GM12891 (cell line): ENCODE measurements around the gene STX2.
A peak's percentile ranks its signal among the peaks of the same experiment; 100 is the strongest.

Source experiments
- DNase-seq: peaks from one replicate; pipeline ENCODE4 v3.0.0; 2011; ENCODE audit warnings: low spot score; ENCODE audit not compliant: insufficient read length
- FAIRE-seq: peaks from 2 replicates; lab custom pipeline; 2011; peaks lifted over from hg19 to GRCh38; lab: Jason Lieb, UNC
- PAX5 ChIP-seq: IDR thresholded peaks from 2 replicates; pipeline ENCODE4 v1.6.1; 2011; ENCODE audit warnings: low read length, moderate library complexity, mild to moderate bottlenecking; ENCODE audit not compliant: insufficient read depth, severe bottlenecking
- POLR2A ChIP-seq: IDR thresholded peaks from 2 replicates; pipeline ENCODE4 v1.6.1; 2011; ENCODE audit warnings: low read depth, low read length, control low read depth
- POLR2AphosphoS5 ChIP-seq: IDR thresholded peaks from 2 replicates; pipeline ENCODE4 v1.6.1; 2011; ENCODE audit warnings: low read depth, low read length, control low read depth
- POU2F2 ChIP-seq: IDR thresholded peaks from 2 replicates; pipeline ENCODE4 v1.6.1; 2011; ENCODE audit warnings: low read depth, mild to moderate bottlenecking, control low read depth, low read length, moderate library complexity
- SPI1 ChIP-seq: IDR thresholded peaks from 2 replicates; pipeline ENCODE4 v1.6.1; 2011; ENCODE audit warnings: low read depth, low read length, control low read depth
- TAF1 ChIP-seq: IDR thresholded peaks from 2 replicates; pipeline ENCODE4 v1.6.1; 2011; ENCODE audit warnings: low read depth, low read length, control low read depth

The STX2 gene

DNA sequence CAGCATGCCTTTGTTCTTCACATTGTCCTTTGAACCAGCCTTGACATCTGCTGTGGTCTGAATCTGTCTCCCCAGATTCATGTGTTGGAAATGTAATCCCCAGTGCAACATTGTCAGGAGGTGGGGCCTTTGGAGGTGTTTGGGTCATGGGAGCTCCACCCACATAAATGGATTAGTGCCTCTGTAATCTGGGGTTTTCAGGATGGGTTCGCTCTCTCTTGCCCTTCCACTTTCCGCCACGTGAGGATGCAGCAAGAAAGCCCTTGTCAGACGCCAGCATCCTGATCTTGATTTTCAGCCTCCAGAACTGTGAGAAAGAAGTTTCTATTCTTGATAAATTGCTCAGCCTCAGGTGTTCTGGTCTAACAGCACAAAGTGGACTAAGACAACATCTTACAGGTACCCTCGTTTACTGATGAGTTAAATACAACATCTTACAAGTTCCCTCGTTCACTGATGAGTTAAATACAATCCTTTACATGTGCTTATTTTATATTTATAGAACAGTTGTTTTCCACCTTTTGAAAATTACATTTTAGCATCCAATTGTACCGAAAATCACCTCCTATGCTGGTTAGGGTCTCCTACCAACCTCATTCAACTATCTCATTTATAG is 68.5 kb downstream of the STX2 start:
- no peak for FAIRE-seq
- DNase-seq, result no peak
- TF ChIP-seq POU2F2, result no peak
- TF ChIP-seq SPI1, result no peak
- no peak for TF ChIP-seq POLR2AphosphoS5
- TF ChIP-seq POLR2A, result no peak
- TF ChIP-seq PAX5, result no peak
- no peak for TF ChIP-seq TAF1

DNA sequence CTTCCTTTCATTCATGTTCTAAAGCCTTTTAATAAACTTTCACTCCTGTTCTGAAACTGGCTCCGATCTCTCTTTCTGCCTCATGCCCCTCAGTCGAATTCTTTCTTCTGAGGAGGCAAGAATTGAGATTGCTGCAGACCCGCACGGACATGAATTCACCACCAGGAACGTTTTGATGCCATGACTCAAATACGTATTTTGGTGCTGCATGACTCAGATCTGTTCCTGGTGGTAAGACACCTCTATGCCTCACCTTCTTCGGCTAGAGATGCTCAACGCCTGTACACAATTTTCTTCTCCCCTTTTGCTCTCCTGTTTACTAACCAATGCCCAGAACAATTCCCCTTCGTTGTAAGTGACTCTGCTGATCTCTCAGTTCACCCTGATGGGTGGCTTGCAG is 70.9 kb downstream of the STX2 start:
- no peak for FAIRE-seq
- no peak for DNase-seq
- TF ChIP-seq SPI1, result no peak
- no peak for TF ChIP-seq POLR2AphosphoS5
- TF ChIP-seq PAX5, result no peak
- TF ChIP-seq POLR2A, result no peak
- TF ChIP-seq TAF1, result no peak
- no peak for TF ChIP-seq POU2F2

DNA sequence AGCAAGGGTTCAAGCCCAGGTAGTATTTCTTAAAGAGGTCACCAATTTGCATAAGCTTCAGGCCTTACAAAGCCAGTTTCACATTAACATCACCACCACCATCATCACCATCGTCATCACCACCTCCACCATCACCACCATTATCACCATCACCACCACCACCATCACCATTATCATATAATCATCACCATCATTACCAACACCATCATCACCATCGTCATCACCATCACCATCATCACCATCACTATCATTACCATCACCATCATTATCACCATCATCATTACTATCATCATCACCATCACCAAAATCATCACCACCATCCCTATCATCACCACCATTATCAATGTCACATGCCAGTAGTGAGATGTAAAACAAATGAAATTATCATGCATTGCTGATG is 72.6 kb downstream of the STX2 start:
- no peak for DNase-seq
- FAIRE-seq, result peak; percentile 81
- no peak for TF ChIP-seq POLR2A
- no peak for TF ChIP-seq POLR2AphosphoS5
- TF ChIP-seq SPI1, result no peak
- no peak for TF ChIP-seq PAX5
- TF ChIP-seq TAF1, result no peak
- no peak for TF ChIP-seq POU2F2

DNA sequence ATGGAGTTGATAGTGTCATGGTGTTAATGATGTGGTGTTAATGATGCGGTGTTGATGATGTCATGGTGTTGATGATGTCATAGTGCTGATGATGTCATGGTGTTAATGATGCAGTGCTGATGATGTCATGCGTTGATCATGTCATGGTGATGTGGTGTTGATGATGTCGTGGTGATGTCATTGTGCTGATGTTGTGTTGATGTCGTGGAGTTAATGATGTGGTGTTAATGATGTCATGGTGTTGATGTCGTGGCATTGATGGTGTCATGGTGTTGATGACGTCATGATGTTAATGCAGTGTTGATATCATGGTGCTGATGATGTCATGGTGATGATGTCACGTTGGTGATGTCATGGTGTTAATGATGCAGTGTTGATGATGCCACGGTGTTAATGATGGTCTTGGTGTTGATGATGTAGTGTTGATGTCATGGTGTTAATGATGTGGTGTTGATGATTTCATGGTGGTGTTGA is 73.8 kb downstream of the STX2 start:
- FAIRE-seq, result peak; percentile 95
- TF ChIP-seq POU2F2, result no peak
- no peak; the same call in 1 of the 2 replicates for TF ChIP-seq TAF1
- TF ChIP-seq POLR2AphosphoS5, result no peak
- DNase-seq, result no peak

DNA sequence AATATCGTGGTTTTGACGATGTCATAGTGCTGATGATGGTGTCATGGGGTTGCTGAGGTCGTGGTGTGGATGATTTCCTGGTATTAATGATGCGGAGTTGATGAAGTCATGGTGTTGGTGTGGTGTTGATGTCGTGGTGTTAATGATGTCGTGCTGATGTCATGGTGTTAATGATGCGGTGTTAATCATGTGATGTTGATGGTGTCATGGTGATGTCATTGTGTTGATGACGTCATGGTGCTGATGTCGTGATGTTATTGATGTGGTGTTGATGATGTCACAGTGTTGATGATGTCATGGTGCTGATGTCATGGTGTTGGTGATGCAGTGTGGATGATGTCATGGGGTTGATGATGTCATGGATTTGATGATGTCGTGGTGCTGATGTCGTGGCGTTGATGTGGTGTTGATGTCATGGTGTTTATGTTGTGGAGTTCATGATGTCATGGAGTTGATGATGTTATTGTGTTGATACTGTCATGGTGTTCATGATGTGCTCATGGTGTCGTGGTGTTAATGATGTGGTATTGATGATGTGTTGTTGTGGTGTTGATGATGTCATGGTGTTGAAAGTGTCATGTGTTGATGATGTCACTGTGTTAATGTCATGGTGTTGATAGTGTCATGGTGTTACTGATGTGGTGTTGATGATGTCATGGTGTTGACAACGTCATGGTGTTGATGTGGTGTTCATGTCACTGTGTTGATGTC is 74.4 kb downstream of the STX2 start:
- no peak for FAIRE-seq
- TF ChIP-seq PAX5 (no peak), TAF1 (no peak), POU2F2 (no peak), POLR2AphosphoS5 (no peak), SPI1 (no peak), POLR2A (no peak)
- no peak for DNase-seq

DNA sequence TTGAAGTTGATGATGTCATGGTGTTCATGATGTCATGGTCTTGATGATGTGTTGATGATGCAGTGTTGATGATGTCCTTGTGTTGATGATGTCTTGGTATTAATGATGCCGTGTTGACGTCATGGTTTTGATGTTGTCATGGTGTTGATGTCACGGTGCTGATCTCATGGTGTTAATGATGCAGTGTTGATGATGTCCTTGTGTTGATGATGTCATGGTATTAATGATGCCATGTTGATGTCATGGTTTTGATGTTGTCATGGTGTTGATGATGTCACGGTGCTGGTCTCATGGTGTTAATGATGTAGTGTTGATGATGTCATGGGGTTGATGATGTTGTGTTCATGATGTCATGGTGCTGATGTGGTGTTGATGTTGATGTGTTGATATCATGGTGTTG is 75.0 kb downstream of the STX2 start:
- DNase-seq, result no peak
- TF ChIP-seq POU2F2 (no peak), SPI1 (no peak), POLR2AphosphoS5 (no peak), PAX5 (no peak), POLR2A (no peak), TAF1 (no peak)
- no peak for FAIRE-seq

DNA sequence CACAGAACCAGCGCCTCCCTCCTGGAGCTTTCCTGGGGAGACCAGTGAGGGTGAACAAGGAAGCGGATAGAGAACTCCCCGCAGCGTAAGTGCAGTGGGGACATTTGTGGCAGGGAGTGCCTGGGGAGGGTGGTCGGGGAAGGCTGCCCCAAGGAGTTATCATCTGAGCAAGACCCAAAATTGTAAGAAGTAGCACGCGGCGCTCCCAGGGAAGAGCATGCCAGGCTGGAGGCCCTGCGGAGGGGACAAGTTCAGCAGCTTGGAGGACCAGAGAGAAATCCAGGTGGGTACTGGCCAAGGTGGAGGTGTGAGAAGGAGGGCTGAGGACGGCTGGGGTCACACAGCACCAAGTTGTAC is 76.8 kb downstream of the STX2 start:
- no peak for TF ChIP-seq POLR2AphosphoS5
- no peak for DNase-seq
- no peak for FAIRE-seq

DNA sequence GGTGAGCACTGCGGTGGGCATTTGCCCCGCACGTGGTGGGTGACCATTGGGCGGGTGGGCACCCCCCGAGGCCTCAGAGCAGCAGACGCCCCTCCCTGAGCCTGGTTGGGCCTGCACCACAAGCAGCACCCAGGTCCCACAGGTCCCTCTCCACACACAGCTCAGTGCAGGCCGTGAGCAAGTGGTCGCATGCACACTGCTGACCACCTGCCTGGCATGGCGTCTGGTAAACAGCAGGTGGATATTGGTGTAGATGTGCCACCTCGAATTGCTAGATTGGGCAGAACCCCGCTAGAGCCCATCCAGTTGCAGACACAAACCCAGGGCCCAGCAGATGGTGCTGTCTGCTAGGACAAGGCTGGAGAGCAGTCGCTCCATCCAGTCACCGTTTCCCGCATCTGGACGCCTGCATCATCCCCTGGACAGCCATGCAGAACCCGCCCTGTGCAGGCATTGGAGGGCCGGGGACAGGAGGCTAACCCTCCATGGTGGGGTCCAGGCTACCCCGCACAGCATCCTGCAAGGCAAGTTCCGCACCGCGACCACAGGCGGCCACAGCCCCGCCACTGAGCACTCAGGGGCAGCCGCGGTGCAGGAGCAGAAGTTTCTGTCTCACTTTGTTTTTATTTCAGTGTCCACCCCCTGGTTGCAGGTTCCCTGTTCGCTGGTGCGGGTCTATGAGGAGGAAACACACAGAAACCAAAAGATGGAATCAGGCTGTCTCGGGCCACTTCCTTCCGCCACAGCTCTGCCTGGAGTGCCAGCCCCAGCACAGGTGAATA is 77.3 kb downstream of the STX2 start:
- DNase-seq (no peak), FAIRE-seq (peak; percentile 43)
- TF ChIP-seq POU2F2, result no peak
- TF ChIP-seq POLR2AphosphoS5, result no peak

DNA sequence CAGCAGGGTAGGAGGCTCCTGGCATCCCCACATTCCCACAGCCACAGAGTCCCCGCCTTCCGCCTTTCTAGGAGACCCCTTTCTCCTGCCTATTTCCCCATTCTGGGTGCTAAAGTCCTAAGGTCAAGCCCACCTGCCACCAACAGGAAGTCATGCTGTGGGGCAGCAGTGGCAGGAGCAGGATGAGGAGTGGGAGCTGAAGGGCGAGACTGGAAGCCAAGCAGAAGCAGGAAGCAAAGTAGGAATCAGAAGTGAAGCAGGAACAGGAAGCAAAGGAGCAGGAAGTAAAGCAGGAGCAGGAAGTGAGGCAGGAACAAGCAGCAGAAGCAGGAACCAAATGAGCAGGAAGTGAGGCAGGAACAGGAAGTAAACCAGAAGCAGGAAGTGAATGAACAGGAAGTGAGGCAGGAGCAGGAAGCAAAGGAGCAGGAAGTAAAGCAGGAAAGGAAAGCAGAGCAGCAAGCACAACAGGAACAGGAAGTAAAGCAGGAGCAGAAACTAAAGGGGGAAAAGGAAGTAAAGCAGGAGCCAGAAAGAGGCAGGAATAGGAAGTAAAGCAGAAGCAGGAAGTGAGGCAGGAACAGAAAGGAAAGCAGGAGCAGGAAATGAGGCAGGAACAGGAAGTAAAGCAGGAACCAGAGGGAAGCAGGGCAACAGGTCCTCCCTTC is 84.7 kb downstream of the STX2 start:
- no peak for TF ChIP-seq PAX5
- TF ChIP-seq POLR2A, result no peak
- no peak for TF ChIP-seq SPI1
- no peak for TF ChIP-seq TAF1
- FAIRE-seq (no peak), DNase-seq (no peak)
